ENCODE results near the gene AOPEP. TPM values are rescaled to one million over a fixed set of nuclear protein-coding genes. Genes with fewer than 3 reads are reported as not detected.

AOPEP gene
- total and polyA plus RNA-seq, 9 of the 15 experiments (the other 6 are each of a cell fraction or from before 2014, with no cell fraction given): 4.5 to 19.3 (median 13.5) TPM

DNA sequence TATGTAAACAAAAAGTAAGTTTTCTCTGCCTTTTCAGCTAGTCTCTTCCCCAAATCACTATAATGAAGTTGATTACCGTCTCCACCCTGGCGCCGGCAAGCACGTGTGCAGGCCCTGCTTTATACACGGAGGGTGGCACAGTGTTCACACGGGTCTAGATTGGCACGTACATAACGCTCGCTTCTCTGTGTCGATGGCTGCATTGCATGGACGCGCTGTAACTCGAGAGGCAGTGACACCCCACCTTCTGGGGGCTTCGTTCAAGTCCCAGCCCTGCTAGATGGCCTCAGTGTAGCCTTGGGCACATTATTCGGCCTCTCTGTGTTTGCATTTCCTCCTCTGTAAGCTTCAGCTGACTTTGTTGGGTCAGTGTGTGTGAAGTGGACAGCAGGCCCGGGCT, 367.1 kb downstream of the AOPEP start (continued):
- TF ChIP-seq, protein P1, sequence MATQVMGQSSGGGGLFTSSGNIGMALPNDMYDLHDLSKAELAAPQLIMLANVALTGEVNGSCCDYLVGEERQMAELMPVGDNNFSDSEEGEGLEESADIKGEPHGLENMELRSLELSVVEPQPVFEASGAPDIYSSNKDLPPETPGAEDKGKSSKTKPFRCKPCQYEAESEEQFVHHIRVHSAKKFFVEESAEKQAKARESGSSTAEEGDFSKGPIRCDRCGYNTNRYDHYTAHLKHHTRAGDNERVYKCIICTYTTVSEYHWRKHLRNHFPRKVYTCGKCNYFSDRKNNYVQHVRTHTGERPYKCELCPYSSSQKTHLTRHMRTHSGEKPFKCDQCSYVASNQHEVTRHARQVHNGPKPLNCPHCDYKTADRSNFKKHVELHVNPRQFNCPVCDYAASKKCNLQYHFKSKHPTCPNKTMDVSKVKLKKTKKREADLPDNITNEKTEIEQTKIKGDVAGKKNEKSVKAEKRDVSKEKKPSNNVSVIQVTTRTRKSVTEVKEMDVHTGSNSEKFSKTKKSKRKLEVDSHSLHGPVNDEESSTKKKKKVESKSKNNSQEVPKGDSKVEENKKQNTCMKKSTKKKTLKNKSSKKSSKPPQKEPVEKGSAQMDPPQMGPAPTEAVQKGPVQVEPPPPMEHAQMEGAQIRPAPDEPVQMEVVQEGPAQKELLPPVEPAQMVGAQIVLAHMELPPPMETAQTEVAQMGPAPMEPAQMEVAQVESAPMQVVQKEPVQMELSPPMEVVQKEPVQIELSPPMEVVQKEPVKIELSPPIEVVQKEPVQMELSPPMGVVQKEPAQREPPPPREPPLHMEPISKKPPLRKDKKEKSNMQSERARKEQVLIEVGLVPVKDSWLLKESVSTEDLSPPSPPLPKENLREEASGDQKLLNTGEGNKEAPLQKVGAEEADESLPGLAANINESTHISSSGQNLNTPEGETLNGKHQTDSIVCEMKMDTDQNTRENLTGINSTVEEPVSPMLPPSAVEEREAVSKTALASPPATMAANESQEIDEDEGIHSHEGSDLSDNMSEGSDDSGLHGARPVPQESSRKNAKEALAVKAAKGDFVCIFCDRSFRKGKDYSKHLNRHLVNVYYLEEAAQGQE (IDR thresholded peaks at IDR 0.05; ENCODE audit: borderline replicate concordance): no peak
- TF ChIP-seq, protein P1 (CRISPR knock-in tag; IDR thresholded peaks at IDR 0.05; ENCODE audit: low read depth): no peak
- no peak for TF ChIP-seq SIRT6 (IDR thresholded peaks at IDR 0.05; ENCODE audit: low read depth, low read length)

Measured in K562 (cell line).